GM23338 (cell line): ENCODE data around the gene ST8SIA1. TPM values are rescaled to one million over a fixed set of nuclear protein-coding genes. Genes with fewer than 3 reads are reported as not detected.

Experiments
- ATAC-seq: fragments of 200-7000 bp; cut with Tn5 transposase; 3 replicates; pipeline ENCODE4 v1.9.1; 2020
- DNase-seq: peaks from one replicate; pipeline ENCODE4 v3.0.0-alpha.2; 2015; ENCODE audit warnings: low spot score
- H2AFZ ChIP-seq: fragments of 200-600 bp; sonication (generic); 2 replicates; pipeline ENCODE4 v1.8.0; 2016; ENCODE audit warnings: antibody characterized with exemption, mild to moderate bottlenecking, moderate library complexity
- H3F3A ChIP-seq: fragments of 200-600 bp; sonication (generic); replicated peaks from 2 replicates; pipeline ENCODE4 v1.8.0; 2017; ENCODE audit warnings: antibody characterized with exemption, mixed run types, low read depth
- H3K27ac ChIP-seq: fragments of 200-600 bp; sonication (generic); 2 replicates; pipeline ENCODE4 v1.6.1; 2016; ENCODE audit warnings: low read depth
- H3K27me3 ChIP-seq: fragments of 200-600 bp; sonication (generic); 2 replicates; pipeline ENCODE4 v1.8.0; 2016; ENCODE audit warnings: mild to moderate bottlenecking, mixed run types, moderate library complexity; ENCODE audit not compliant: insufficient read depth
- H3K36me3 ChIP-seq: fragments of 200-600 bp; sonication (generic); 2 replicates; pipeline ENCODE4 v1.8.0; 2016; ENCODE audit warnings: mild to moderate bottlenecking; ENCODE audit not compliant: insufficient read depth
- H3K4me1 ChIP-seq: fragments of 200-600 bp; sonication (generic); 2 replicates; pipeline ENCODE4 v1.8.0; 2016; ENCODE audit warnings: mild to moderate bottlenecking, moderate library complexity; ENCODE audit not compliant: insufficient read depth
- H3K4me2 ChIP-seq: fragments of 200-600 bp; sonication (generic); 2 replicates; pipeline ENCODE4 v1.7.1; 2017; ENCODE audit warnings: mixed run types
- H3K4me3 ChIP-seq: fragments of 200-600 bp; sonication (generic); 2 replicates; pipeline ENCODE4 v1.6.1; 2016; ENCODE audit warnings: mixed run types
- H3K79me2 ChIP-seq: fragments of 200-600 bp; sonication (generic); replicated peaks from 2 replicates; pipeline ENCODE4 v1.8.0; 2017; ENCODE audit warnings: mild to moderate bottlenecking; ENCODE audit not compliant: insufficient read depth
- H3K9me2 ChIP-seq: fragments of 200-600 bp; sonication (generic); 2 replicates; pipeline ENCODE4 v1.8.0; 2017; ENCODE audit not compliant: insufficient read depth
- H4K20me1 ChIP-seq: fragments of 200-600 bp; sonication (generic); replicated peaks from 2 replicates; pipeline ENCODE4 v1.8.0; 2017; ENCODE audit warnings: mild to moderate bottlenecking; ENCODE audit not compliant: insufficient read depth
- H3K27ac Mint-ChIP-seq: 2 replicates; pipeline ENCODE4 v1.8.0; 2020; ENCODE audit warnings: inconsistent platforms, mild to moderate bottlenecking, moderate library complexity, mixed read lengths
- H3K27me3 Mint-ChIP-seq: 3 replicates; pipeline ENCODE4 v1.8.0; 2022; ENCODE audit warnings: low read depth, mild to moderate bottlenecking, moderate library complexity, mixed read lengths, inconsistent platforms; ENCODE audit not compliant: insufficient read depth, poor library complexity
- H3K36me3 Mint-ChIP-seq: 3 replicates; pipeline ENCODE4 v1.8.0; 2021; ENCODE audit warnings: low read depth, mild to moderate bottlenecking, inconsistent platforms, moderate library complexity, mixed read lengths
- H3K4me1 Mint-ChIP-seq: 3 replicates; pipeline ENCODE4 v1.8.0; 2020; ENCODE audit warnings: mild to moderate bottlenecking, inconsistent platforms, mixed read lengths
- H3K4me3 Mint-ChIP-seq: 3 replicates; pipeline ENCODE4 v1.8.0; 2021; ENCODE audit warnings: moderate library complexity, mild to moderate bottlenecking, inconsistent platforms, mixed read lengths
- H3K9me3 Mint-ChIP-seq: 3 replicates; pipeline ENCODE4 v1.8.0; 2020; ENCODE audit warnings: moderate library complexity, mild to moderate bottlenecking, inconsistent platforms, mixed read lengths
- EZH2 ChIP-seq: fragments of 200-600 bp; sonication (generic); IDR thresholded peaks from one replicate; pipeline ENCODE4 v1.8.0; 2017; ENCODE audit warnings: antibody characterized with exemption, mild to moderate bottlenecking, low read depth; ENCODE audit not compliant: unreplicated experiment
- EZH2phosphoT487 ChIP-seq: fragments of 200-600 bp; sonication (generic); IDR thresholded peaks from one replicate; pipeline ENCODE4 v1.8.1; 2018; ENCODE audit warnings: antibody characterized with exemption; ENCODE audit not compliant: unreplicated experiment
- NANOG ChIP-seq: IDR thresholded peaks from 2 replicates; pipeline ENCODE4 v1.6.1; 2016; ENCODE audit warnings: antibody characterized with exemption, borderline replicate concordance
- POLR2AphosphoS5 ChIP-seq: IDR thresholded peaks from 2 replicates; pipeline ENCODE4 v1.6.1; 2016; ENCODE audit warnings: antibody characterized with exemption, low read depth
- STAT1 ChIP-seq: IDR thresholded peaks from one replicate; pipeline ENCODE4 v1.6.1; 2016; ENCODE audit warnings: antibody characterized with exemption; ENCODE audit not compliant: unreplicated experiment
- ZNF114 ChIP-seq: fragments of 250-450 bp; sonication (Bioruptor Pico); IDR thresholded peaks from 2 replicates; pipeline ENCODE4 v1.5.0; 2020; ENCODE audit warnings: mild to moderate bottlenecking, moderate library complexity
- polyA plus RNA-seq: library from polyadenylated mRNA; unstranded; fragments of >200 nt; fragmentation: Nextera tagmentation; extraction: Ambion mirVana; gene quantifications from 2 replicates; pipeline ENCODE4 v1.2.1, GENCODE V29; 2016
- total RNA-seq: library from RNA; depleted of rRNA; stranded (reverse); fragments of >200 nt; shearing (Covaris generic); gene quantifications from 2 replicates; pipeline ENCODE4 v1.2.3, GENCODE V29; 2014
- TF ChIP-seq, protein P1 (sequence below), 2 experiments: fragments of 200-600 bp in 1 of 2; sonication (generic) in 1 of 2; conservative IDR thresholded peaks; 2 replicates each; pipeline versions ENCODE4 v1.5.1 to v1.6.1; 2016 to 2017; ENCODE audit warnings: antibody characterized with exemption in 2 of 2, low read depth in 2 of 2, mild to moderate bottlenecking in 2 of 2, moderate library complexity in 1 of 2
- TF ChIP-seq, protein P2 (sequence below): IDR thresholded peaks from 2 replicates; pipeline ENCODE4 v1.6.1; 2016; ENCODE audit warnings: antibody characterized with exemption
- TF ChIP-seq, protein P3 (sequence below): fragments of 250-450 bp; sonication (Bioruptor Pico); IDR thresholded peaks from 2 replicates; pipeline ENCODE4 v1.5.0; 2020; ENCODE audit warnings: mild to moderate bottlenecking, moderate library complexity

The ST8SIA1 gene
- total and polyA plus RNA-seq, 2 experiments from 2014 or later, result 2.5 to 5.1 TPM

DNA sequence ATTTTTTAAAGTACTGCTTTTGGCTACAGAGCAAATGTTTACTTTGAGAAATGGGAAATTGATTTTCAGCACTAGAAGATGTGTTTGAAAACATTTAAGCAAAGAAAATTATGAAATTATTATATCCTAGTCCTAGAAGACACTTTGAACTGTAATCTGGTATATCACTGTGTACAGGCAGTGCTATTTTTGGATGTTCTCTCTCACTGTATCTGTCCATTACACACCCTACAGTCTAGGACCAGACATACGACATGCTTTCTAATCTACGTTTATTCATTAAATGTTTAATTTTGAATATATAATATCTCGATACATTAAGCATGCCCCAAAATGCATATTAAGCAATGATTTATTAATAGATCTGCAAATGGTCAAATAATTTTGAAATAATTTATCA, 82.5 kb downstream of the ST8SIA1 start:
- Histone ChIP-seq H4K20me1 (no peaks in the 10 kb centered on the region), H3K4me2 (no peak overlapping the region), H3K27me3 (no peaks in the 10 kb centered on the region), H3K9me2 (no peaks in the 10 kb centered on the region), H3K27ac (no peak overlapping the region), H3K4me3 (no peak overlapping the region), H3K79me2 (no peaks in the 10 kb centered on the region), H3K36me3 (no peaks in the 10 kb centered on the region), H2AFZ (no peak overlapping the region), H3F3A (no peaks in the 10 kb centered on the region), H3K4me1 (peaks cover 16% of the 10 kb centered on the region)
- Mint-ChIP-seq H3K4me1 (peaks cover under 1% of the 10 kb centered on the region), H3K27me3 (peaks cover 2% of the 10 kb centered on the region), H3K27ac (no peak overlapping the region), H3K9me3 (no peaks in the 10 kb centered on the region), H3K36me3 (no peaks in the 10 kb centered on the region), H3K4me3 (no peak overlapping the region)
- ATAC-seq, result no peak
- no peak for TF ChIP-seq EZH2phosphoT487
- TF ChIP-seq EZH2, result no peak
- TF ChIP-seq, protein P1, sequence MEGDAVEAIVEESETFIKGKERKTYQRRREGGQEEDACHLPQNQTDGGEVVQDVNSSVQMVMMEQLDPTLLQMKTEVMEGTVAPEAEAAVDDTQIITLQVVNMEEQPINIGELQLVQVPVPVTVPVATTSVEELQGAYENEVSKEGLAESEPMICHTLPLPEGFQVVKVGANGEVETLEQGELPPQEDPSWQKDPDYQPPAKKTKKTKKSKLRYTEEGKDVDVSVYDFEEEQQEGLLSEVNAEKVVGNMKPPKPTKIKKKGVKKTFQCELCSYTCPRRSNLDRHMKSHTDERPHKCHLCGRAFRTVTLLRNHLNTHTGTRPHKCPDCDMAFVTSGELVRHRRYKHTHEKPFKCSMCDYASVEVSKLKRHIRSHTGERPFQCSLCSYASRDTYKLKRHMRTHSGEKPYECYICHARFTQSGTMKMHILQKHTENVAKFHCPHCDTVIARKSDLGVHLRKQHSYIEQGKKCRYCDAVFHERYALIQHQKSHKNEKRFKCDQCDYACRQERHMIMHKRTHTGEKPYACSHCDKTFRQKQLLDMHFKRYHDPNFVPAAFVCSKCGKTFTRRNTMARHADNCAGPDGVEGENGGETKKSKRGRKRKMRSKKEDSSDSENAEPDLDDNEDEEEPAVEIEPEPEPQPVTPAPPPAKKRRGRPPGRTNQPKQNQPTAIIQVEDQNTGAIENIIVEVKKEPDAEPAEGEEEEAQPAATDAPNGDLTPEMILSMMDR (conservative IDR thresholded peaks at IDR 0.05; ENCODE audit: low read depth in 2 of 2), result no peak
- TF ChIP-seq POLR2AphosphoS5, result no peak
- no peak for TF ChIP-seq ZNF114 (CRISPR knock-in tag)
- TF ChIP-seq, protein P2, sequence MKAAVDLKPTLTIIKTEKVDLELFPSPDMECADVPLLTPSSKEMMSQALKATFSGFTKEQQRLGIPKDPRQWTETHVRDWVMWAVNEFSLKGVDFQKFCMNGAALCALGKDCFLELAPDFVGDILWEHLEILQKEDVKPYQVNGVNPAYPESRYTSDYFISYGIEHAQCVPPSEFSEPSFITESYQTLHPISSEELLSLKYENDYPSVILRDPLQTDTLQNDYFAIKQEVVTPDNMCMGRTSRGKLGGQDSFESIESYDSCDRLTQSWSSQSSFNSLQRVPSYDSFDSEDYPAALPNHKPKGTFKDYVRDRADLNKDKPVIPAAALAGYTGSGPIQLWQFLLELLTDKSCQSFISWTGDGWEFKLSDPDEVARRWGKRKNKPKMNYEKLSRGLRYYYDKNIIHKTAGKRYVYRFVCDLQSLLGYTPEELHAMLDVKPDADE, result no peak
- no peak for TF ChIP-seq NANOG
- TF ChIP-seq, protein P3, sequence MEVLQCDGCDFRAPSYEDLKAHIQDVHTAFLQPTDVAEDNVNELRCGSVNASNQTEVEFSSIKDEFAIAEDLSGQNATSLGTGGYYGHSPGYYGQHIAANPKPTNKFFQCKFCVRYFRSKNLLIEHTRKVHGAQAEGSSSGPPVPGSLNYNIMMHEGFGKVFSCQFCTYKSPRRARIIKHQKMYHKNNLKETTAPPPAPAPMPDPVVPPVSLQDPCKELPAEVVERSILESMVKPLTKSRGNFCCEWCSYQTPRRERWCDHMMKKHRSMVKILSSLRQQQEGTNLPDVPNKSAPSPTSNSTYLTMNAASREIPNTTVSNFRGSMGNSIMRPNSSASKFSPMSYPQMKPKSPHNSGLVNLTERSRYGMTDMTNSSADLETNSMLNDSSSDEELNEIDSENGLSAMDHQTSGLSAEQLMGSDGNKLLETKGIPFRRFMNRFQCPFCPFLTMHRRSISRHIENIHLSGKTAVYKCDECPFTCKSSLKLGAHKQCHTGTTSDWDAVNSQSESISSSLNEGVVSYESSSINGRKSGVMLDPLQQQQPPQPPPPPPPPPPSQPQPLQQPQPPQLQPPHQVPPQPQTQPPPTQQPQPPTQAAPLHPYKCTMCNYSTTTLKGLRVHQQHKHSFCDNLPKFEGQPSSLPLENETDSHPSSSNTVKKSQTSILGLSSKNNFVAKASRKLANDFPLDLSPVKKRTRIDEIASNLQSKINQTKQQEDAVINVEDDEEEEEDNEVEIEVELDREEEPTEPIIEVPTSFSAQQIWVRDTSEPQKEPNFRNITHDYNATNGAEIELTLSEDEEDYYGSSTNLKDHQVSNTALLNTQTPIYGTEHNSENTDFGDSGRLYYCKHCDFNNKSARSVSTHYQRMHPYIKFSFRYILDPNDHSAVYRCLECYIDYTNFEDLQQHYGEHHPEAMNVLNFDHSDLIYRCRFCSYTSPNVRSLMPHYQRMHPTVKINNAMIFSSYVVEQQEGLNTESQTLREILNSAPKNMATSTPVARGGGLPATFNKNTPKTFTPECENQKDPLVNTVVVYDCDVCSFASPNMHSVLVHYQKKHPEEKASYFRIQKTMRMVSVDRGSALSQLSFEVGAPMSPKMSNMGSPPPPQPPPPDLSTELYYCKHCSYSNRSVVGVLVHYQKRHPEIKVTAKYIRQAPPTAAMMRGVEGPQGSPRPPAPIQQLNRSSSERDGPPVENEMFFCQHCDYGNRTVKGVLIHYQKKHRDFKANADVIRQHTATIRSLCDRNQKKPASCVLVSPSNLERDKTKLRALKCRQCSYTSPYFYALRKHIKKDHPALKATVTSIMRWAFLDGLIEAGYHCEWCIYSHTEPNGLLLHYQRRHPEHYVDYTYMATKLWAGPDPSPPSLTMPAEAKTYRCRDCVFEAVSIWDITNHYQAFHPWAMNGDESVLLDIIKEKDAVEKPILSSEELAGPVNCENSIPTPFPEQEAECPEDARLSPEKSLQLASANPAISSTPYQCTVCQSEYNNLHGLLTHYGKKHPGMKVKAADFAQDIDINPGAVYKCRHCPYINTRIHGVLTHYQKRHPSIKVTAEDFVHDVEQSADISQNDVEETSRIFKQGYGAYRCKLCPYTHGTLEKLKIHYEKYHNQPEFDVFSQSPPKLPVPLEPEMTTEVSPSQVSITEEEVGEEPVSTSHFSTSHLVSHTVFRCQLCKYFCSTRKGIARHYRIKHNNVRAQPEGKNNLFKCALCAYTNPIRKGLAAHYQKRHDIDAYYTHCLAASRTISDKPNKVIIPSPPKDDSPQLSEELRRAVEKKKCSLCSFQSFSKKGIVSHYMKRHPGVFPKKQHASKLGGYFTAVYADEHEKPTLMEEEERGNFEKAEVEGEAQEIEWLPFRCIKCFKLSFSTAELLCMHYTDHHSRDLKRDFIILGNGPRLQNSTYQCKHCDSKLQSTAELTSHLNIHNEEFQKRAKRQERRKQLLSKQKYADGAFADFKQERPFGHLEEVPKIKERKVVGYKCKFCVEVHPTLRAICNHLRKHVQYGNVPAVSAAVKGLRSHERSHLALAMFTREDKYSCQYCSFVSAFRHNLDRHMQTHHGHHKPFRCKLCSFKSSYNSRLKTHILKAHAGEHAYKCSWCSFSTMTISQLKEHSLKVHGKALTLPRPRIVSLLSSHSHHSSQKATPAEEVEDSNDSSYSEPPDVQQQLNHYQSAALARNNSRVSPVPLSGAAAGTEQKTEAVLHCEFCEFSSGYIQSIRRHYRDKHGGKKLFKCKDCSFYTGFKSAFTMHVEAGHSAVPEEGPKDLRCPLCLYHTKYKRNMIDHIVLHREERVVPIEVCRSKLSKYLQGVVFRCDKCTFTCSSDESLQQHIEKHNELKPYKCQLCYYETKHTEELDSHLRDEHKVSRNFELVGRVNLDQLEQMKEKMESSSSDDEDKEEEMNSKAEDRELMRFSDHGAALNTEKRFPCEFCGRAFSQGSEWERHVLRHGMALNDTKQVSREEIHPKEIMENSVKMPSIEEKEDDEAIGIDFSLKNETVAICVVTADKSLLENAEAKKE (CRISPR knock-in tag), result no peak
- TF ChIP-seq STAT1, result no peak
- DNase-seq, result no peak
